GM12875 (cell line): ENCODE data around the gene CNTLN.

ENCODE experiments used
- H3K4me3 ChIP-seq: one replicate; pipeline ENCODE4 v1.5.1; 2011; ENCODE audit warnings: low read depth, low read length, control low read depth
- TF ChIP-seq, protein P1 (sequence below): IDR thresholded peaks from 2 replicates; pipeline ENCODE4 v1.5.1; 2011; ENCODE audit warnings: low read depth, mild to moderate bottlenecking, control low read depth, inconsistent platforms, low read length, moderate library complexity, borderline replicate concordance; ENCODE audit not compliant: insufficient read depth

The CNTLN gene

GRCh38 chr9:17402309-17402708, 267.5 kb downstream of the CNTLN start:
- TF ChIP-seq, protein P1, sequence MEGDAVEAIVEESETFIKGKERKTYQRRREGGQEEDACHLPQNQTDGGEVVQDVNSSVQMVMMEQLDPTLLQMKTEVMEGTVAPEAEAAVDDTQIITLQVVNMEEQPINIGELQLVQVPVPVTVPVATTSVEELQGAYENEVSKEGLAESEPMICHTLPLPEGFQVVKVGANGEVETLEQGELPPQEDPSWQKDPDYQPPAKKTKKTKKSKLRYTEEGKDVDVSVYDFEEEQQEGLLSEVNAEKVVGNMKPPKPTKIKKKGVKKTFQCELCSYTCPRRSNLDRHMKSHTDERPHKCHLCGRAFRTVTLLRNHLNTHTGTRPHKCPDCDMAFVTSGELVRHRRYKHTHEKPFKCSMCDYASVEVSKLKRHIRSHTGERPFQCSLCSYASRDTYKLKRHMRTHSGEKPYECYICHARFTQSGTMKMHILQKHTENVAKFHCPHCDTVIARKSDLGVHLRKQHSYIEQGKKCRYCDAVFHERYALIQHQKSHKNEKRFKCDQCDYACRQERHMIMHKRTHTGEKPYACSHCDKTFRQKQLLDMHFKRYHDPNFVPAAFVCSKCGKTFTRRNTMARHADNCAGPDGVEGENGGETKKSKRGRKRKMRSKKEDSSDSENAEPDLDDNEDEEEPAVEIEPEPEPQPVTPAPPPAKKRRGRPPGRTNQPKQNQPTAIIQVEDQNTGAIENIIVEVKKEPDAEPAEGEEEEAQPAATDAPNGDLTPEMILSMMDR: no peak
- no peak overlapping the region for H3K4me3 ChIP-seq

- H3K4me3 ChIP-seq: no peak overlapping the region
Measured at GRCh38 chr9:17403539-17403938, 268.7 kb downstream of the CNTLN start.

GRCh38 chr9:17414986-17415385, 280.1 kb downstream of the CNTLN start:
- TF ChIP-seq, protein P1: no peak
- H3K4me3 ChIP-seq: no peak overlapping the region

More at GRCh38 chr9:17403539-17403938, 268.7 kb downstream of the CNTLN start:
- TF ChIP-seq, protein P1: no peak

- TF ChIP-seq, protein P1: no peak
- H3K4me3 ChIP-seq: no peak overlapping the region
Measured at GRCh38 chr9:17422994-17423680, 288.3 kb downstream of the CNTLN start.

DNA sequence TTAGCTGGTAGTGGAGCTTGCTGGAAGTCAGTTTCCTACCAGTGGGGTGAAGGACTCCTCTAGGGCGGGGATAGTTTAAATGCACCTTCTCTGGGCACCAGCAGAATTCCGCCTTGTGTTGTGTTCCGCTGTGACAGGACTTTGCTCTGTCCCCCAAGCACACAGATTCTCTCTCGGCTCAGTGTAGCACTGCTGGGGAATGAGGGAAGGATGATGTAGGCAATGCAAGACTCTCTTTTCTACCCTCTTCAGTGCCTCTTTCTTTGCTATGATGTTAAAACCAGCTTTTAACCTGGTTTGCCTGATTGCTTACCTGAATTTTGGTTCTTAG, 288.8 kb downstream of the CNTLN start:
- TF ChIP-seq, protein P1: no peak
- H3K4me3 ChIP-seq: no peak overlapping the region

GRCh38 chr9:17425384-17425783, 290.5 kb downstream of the CNTLN start:
- H3K4me3 ChIP-seq: no peak overlapping the region
- TF ChIP-seq, protein P1: no peak

- H3K4me3 ChIP-seq: no peak overlapping the region
- TF ChIP-seq, protein P1: no peak
Measured at GRCh38 chr9:17433526-17433925, 298.7 kb downstream of the CNTLN start.
